Measurements from ENCODE around the gene OR1M1. TPM values are rescaled to one million over a fixed set of nuclear protein-coding genes. Genes with fewer than 3 reads are reported as not detected.
A peak's percentile ranks its signal among the peaks of the same experiment; 100 is the strongest.

OR1M1 gene
- total and polyA plus RNA-seq, 9 donors, result 0.34 TPM; not detected in 8

DNA sequence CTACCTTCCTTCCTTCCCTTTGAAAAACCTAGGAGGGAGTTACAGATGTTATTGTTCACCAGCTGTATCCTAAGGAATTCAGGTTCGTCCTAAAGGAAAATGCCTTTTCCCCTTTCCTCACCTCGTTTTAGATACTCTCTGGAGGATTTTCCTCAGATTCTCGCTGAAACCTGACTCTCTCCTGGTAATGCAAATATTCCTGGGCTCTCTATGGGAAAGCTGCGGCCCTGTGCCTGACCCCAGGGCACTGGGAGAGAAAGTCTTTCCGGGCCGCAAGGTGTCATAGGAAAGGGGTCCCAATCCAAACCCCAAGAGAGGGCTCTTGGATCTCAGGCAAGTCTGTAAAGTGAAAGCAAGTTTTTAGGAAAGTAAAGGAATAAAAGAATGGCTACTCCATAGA is 13.1 kb upstream of the OR1M1 start:
- H3K27me3 ChIP-seq, result no peaks in the 10 kb centered on the region
- no peak overlapping the region for H3K4me3 ChIP-seq
- peaks cover 4% of the 10 kb centered on the region for H3K4me1 ChIP-seq (ENCODE audit: insufficient read depth)
- 65 to 73% (median 67%) methylated on average over 6 of the region's 6 CpGs for WGBS, 3 donors
- H3K27ac ChIP-seq, result no peak overlapping the region
- TF ChIP-seq EP300 (IDR thresholded peaks at IDR 0.05) (no peak), POLR2A (IDR thresholded peaks at IDR 0.05) (no peak)
- TF ChIP-seq, protein P1, sequence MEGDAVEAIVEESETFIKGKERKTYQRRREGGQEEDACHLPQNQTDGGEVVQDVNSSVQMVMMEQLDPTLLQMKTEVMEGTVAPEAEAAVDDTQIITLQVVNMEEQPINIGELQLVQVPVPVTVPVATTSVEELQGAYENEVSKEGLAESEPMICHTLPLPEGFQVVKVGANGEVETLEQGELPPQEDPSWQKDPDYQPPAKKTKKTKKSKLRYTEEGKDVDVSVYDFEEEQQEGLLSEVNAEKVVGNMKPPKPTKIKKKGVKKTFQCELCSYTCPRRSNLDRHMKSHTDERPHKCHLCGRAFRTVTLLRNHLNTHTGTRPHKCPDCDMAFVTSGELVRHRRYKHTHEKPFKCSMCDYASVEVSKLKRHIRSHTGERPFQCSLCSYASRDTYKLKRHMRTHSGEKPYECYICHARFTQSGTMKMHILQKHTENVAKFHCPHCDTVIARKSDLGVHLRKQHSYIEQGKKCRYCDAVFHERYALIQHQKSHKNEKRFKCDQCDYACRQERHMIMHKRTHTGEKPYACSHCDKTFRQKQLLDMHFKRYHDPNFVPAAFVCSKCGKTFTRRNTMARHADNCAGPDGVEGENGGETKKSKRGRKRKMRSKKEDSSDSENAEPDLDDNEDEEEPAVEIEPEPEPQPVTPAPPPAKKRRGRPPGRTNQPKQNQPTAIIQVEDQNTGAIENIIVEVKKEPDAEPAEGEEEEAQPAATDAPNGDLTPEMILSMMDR (IDR thresholded peaks at IDR 0.05), result no peak
- no peaks in the 10 kb centered on the region for H3K36me3 ChIP-seq
- DNase-seq, result no peak
- no peaks in the 10 kb centered on the region for H3K9me3 ChIP-seq
- intact Hi-C loops (cut with DNase I), result loop anchor here in 1 of 4 donors (10.0 kb wide), 1 partner anchor 419 kb away; no protein-coding TSS in a partner anchor

DNA sequence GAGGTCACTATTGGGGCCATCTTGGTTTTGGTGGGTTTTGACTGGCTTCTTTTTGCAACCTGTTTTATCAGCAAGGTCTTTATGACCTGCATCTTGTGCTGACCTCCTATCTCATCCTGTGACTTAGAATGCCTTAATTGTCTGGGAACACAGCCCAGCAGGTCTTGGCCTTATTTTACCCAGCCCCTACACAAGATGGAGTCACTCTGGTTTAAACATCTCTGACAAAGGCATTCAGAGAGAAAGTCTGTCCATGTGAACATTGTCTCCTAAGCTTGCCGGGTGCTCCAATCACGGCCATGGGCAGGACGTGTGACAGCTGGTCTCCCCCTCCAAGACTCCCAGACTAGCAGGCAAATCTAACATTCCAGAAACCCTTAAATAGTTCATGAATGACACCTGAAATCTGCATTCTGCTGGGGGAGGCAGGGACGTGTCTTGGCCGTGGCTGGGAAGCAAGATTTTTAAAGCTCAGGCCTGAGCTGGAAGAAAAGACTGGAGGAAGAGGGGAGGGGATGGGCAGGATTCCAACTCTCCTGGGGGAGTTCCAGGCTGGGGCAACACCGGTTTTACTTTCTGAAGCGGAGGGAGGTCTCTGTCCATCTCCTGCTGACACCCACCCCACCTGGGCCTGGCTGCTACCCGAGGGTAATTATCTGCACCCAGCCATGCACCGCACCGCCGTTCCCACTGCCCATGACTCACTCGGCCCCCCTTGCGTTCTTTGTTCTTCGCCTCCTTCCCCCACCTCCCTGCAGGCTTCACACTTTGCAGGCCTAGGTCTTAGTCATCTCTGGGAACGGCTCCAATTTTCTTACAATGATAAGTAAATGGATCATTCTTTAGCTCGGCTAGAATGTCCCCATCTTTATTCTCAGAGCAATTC is 11.6 kb upstream of the OR1M1 start:
- DNase-seq, result peak; percentile 75 to 83 (median 80)
- Histone ChIP-seq H3K27me3 (no peaks in the 10 kb centered on the region), H3K4me3 (no peak overlapping the region), H3K9me3 (no peaks in the 10 kb centered on the region), H3K27ac (no peak overlapping the region), H3K4me1 (ENCODE audit: insufficient read depth) (peaks cover 4% of the 10 kb centered on the region), H3K36me3 (no peaks in the 10 kb centered on the region)
- 3 to 8% (median 5%) methylated on average over 16 of the region's 16 CpGs for WGBS, 3 donors
- intact Hi-C loops (cut with DNase I), result loop anchor here in 3 of 4 donors (5.0 to 10.0 kb wide), 2 partner anchors 418 to 421 kb away; no protein-coding TSS in a partner anchor
- TF ChIP-seq EP300 (IDR thresholded peaks at IDR 0.05) (no peak), POLR2A (IDR thresholded peaks at IDR 0.05) (no peak)
- TF ChIP-seq, protein P1 (IDR thresholded peaks at IDR 0.05), result no peak

DNA sequence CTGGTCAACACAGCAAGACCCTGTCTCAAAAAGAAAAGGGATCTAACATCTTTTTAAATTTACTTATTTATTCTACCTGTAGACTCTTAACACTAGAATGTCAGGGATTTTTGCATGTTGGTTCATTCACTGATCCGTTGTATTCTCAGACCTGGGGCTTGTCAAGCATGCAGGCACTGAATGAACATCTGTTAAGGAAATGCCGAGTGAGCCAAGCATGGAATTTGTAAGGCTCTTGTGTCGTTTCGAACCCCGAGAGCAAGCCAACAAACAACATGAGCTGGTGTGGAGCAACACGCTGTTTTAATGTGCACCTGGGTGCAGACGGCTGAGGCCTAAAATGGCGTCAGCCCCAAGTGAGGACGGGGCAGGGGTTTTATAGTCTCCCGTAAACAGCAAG is 10.0 kb upstream of the OR1M1 start:
- 69 to 74% (median 72%) methylated on average over 10 of the region's 10 CpGs for WGBS, 3 donors
- intact Hi-C loops (cut with DNase I), result loop anchor here in 3 of 4 donors (5.0 to 10.0 kb wide), 2 partner anchors 420 to 422 kb away; no protein-coding TSS in a partner anchor
- Histone ChIP-seq H3K27me3 (no peaks in the 10 kb centered on the region), H3K4me1 (ENCODE audit: insufficient read depth) (peaks cover 4% of the 10 kb centered on the region), H3K27ac (no peak overlapping the region), H3K4me3 (no peak overlapping the region), H3K36me3 (no peaks in the 10 kb centered on the region), H3K9me3 (no peaks in the 10 kb centered on the region)
- DNase-seq, result no peak
- TF ChIP-seq POLR2A (IDR thresholded peaks at IDR 0.05), result no peak
- TF ChIP-seq, protein P1 (IDR thresholded peaks at IDR 0.05), result no peak
- TF ChIP-seq EP300 (IDR thresholded peaks at IDR 0.05), result no peak

DNA sequence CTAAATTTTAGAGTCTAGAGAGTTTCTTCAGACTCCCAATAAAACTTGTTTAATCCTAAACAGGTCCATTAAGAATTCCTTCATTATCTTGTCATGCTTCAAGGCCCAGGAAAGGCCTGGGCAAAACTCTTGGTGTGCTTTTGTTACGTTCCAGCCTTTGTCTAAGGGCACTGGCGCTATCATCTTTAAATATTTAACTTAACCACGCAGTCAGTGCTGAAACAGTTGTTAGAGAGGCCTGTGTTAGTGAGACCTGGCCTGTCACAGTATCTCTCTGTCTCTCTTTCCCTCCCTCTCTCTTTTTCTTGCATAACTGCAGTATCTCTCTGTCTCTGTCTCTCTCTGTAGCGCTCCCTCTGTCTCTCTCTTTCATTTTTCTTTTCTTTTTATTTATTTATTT is 8.2 kb upstream of the OR1M1 start:
- peaks cover 4% of the 10 kb centered on the region for H3K4me1 ChIP-seq (ENCODE audit: insufficient read depth)
- H3K36me3 ChIP-seq, result no peaks in the 10 kb centered on the region
- no peak overlapping the region for H3K27ac ChIP-seq
- H3K27me3 ChIP-seq, result no peaks in the 10 kb centered on the region
- 57 to 68% (median 59%) methylated on average over 4 of the region's 4 CpGs for WGBS, 3 donors
- intact Hi-C loops (cut with DNase I), result loop anchor here in 3 of 4 donors (5.0 to 10.0 kb wide), 2 partner anchors 421 to 424 kb away; no protein-coding TSS in a partner anchor
- no peak for DNase-seq
- no peak overlapping the region for H3K4me3 ChIP-seq
- no peak for TF ChIP-seq EP300 (IDR thresholded peaks at IDR 0.05)
- TF ChIP-seq, protein P1 (IDR thresholded peaks at IDR 0.05), result no peak
- no peak for TF ChIP-seq POLR2A (IDR thresholded peaks at IDR 0.05)
- H3K9me3 ChIP-seq, result no peaks in the 10 kb centered on the region
